Measurements from ENCODE around the gene MTRFR.
"Not testable (repeated sequence)": the region's sequence is repeated elsewhere in the genome, so short reads cannot be mapped to it uniquely, and the experiment has no call there.

Gene MTRFR

GRCh38 chr12:123232807-123233504 is at the start of gene MTRFR, which contains the start of gene MPHOSPH9:
Gene MTRFR (plus strand): TSS chr12:123233436. CDS start chr12:123253675, 20,239 bp downstream.
Gene MPHOSPH9 (minus strand): TSS chr12:123233141. CDS start chr12:123230364, 2,777 bp downstream.
- peak; percentile 97 for DNase-seq

GRCh38 chr12:123187637-123188036 is 45.6 kb upstream of the MTRFR start:
- DNase-seq, result no peak

- no peak for DNase-seq
Measured at GRCh38 chr12:123199936-123200335, 33.3 kb upstream of the MTRFR start.

GRCh38 chr12:123200414-123200813 is 32.8 kb upstream of the MTRFR start:
- DNase-seq, result no peak

GRCh38 chr12:123206794-123207193 is 26.4 kb upstream of the MTRFR start:
- DNase-seq, result not testable (repeated sequence)

GRCh38 chr12:123207815-123208214 is 25.4 kb upstream of the MTRFR start:
- not testable (repeated sequence) for DNase-seq

- DNase-seq, result no peak
Measured at GRCh38 chr12:123223241-123223668, 10.0 kb upstream of the MTRFR start.

GRCh38 chr12:123225443-123225842 is 7.8 kb upstream of the MTRFR start:
- DNase-seq, result no peak

GRCh38 chr12:123227581-123228258 is 5.5 kb upstream of the MTRFR start:
- DNase-seq, result no peak

GRCh38 chr12:123229051-123229450 is 4.2 kb upstream of the MTRFR start:
- no peak for DNase-seq

GRCh38 chr12:123231931-123232330 is 1.3 kb upstream of the MTRFR start:
- no peak for DNase-seq

- no peak for DNase-seq
Measured at GRCh38 chr12:123232472-123232806, 797 bp upstream of the MTRFR start.

GRCh38 chr12:123233505-123234308 is 471 bp downstream of the MTRFR start:
- DNase-seq, result no peak

GRCh38 chr12:123237646-123238329 is 4.6 kb downstream of the MTRFR start:
- DNase-seq, result peak; percentile 37

- DNase-seq, result no peak
Measured at GRCh38 chr12:123238330-123238682, 5.1 kb downstream of the MTRFR start.

GRCh38 chr12:123238961-123239360 is 5.7 kb downstream of the MTRFR start:
- DNase-seq, result no peak

GRCh38 chr12:123242116-123242904 is 9.1 kb downstream of the MTRFR start:
- no peak for DNase-seq

GRCh38 chr12:123243671-123244262 is 10.5 kb downstream of the MTRFR start:
- DNase-seq, result no peak

GRCh38 chr12:123245678-123246077 is 12.4 kb downstream of the MTRFR start:
- no peak for DNase-seq

GRCh38 chr12:123248129-123248528 is 14.9 kb downstream of the MTRFR start:
- DNase-seq, result not testable (repeated sequence)

- not testable (repeated sequence) for DNase-seq
Measured at GRCh38 chr12:123248996-123249741, 15.9 kb downstream of the MTRFR start.

All from amniotic stem cell (primary cell).